ENCODE measurements around the gene MAP3K12. TPM values are rescaled to one million over a fixed set of nuclear protein-coding genes. Genes with fewer than 3 reads are reported as not detected.

MAP3K12 gene
- total RNA-seq, 1 donor from 2014 or later: 11.1 TPM

- Histone ChIP-seq H3K27ac (ENCODE audit: low read depth, low read length) (no peak overlapping the region), H3K79me2 (ENCODE audit: insufficient read depth, low read length) (peaks cover 76% of the 10 kb centered on the region), H4K20me1 (ENCODE audit: insufficient read depth, low read length) (peaks cover 71% of the 10 kb centered on the region), H3K9me3 (ENCODE audit: insufficient read depth, low read depth, low read length) (no peaks in the 10 kb centered on the region), H3K4me2 (ENCODE audit: low read length) (peak overlapping the region; percentile 96), H3K36me3 (ENCODE audit: insufficient read depth, low read length) (peaks cover 57% of the 10 kb centered on the region), H2AFZ (ENCODE audit: low read depth, low read length) (no peak overlapping the region), H3K4me1 (ENCODE audit: insufficient read depth, low read length) (peaks cover 10% of the 10 kb centered on the region), H3K27me3 (ENCODE audit: insufficient read depth, low read length) (no peaks in the 10 kb centered on the region), H3K4me3 (ENCODE audit: insufficient read depth, low read depth, low read length) (peak overlapping the region; percentile 100), H3K9ac (ENCODE audit: low read length) (peak overlapping the region; percentile 99)
- Mint-ChIP-seq H3K9me3 (ENCODE audit: unreplicated experiment) (no peaks in the 10 kb centered on the region), H3K27me3 (ENCODE audit: low read depth, unreplicated experiment) (no peaks in the 10 kb centered on the region), H3K36me3 (ENCODE audit: low read depth, unreplicated experiment) (peaks cover 12% of the 10 kb centered on the region), H3K4me1 (ENCODE audit: low read depth, unreplicated experiment) (peaks cover 9% of the 10 kb centered on the region), H3K4me3 (ENCODE audit: unreplicated experiment) (peak overlapping the region; percentile 98), H3K27ac (ENCODE audit: unreplicated experiment) (no peak overlapping the region)
- FAIRE-seq (no peak), DNase-seq (ENCODE audit: low read depth) (no peak)
- TF ChIP-seq EZH2 (IDR thresholded peaks at IDR 0.05; ENCODE audit: insufficient read depth, low read length) (no peak), CTCF (IDR thresholded peaks at IDR 0.05; ENCODE audit: insufficient read depth, low read depth, low read length) (no peak)
Observed at GRCh38 chr12:53454707-53455106, 44.6 kb downstream of the MAP3K12 start.

- Histone ChIP-seq H3K27ac (ENCODE audit: low read depth, low read length) (no peak overlapping the region), H3K27me3 (ENCODE audit: insufficient read depth, low read length) (no peaks in the 10 kb centered on the region), H3K4me1 (ENCODE audit: insufficient read depth, low read length) (peaks cover 10% of the 10 kb centered on the region), H3K9ac (ENCODE audit: low read length) (peak overlapping the region; percentile 99), H3K4me2 (ENCODE audit: low read length) (peak overlapping the region; percentile 96), H3K9me3 (ENCODE audit: insufficient read depth, low read depth, low read length) (no peaks in the 10 kb centered on the region), H2AFZ (ENCODE audit: low read depth, low read length) (no peak overlapping the region), H3K36me3 (ENCODE audit: insufficient read depth, low read length) (peaks cover 51% of the 10 kb centered on the region), H3K4me3 (ENCODE audit: insufficient read depth, low read depth, low read length) (peak overlapping the region; percentile 100), H4K20me1 (ENCODE audit: insufficient read depth, low read length) (peaks cover 65% of the 10 kb centered on the region), H3K79me2 (ENCODE audit: insufficient read depth, low read length) (peaks cover 70% of the 10 kb centered on the region)
- no peaks in the 10 kb centered on the region for H3K9me3 Mint-ChIP-seq (ENCODE audit: unreplicated experiment)
- FAIRE-seq (no peak), DNase-seq (ENCODE audit: low read depth) (no peak)
- TF ChIP-seq CTCF (IDR thresholded peaks at IDR 0.05; ENCODE audit: insufficient read depth, low read depth, low read length) (no peak), EZH2 (IDR thresholded peaks at IDR 0.05; ENCODE audit: insufficient read depth, low read length) (no peak)
- peaks cover 8% of the 10 kb centered on the region for H3K4me1 Mint-ChIP-seq (ENCODE audit: low read depth, unreplicated experiment)
- H3K27ac Mint-ChIP-seq (ENCODE audit: unreplicated experiment): peak overlapping the region; percentile 72
- peaks cover 10% of the 10 kb centered on the region for H3K36me3 Mint-ChIP-seq (ENCODE audit: low read depth, unreplicated experiment)
- no peaks in the 10 kb centered on the region for H3K27me3 Mint-ChIP-seq (ENCODE audit: low read depth, unreplicated experiment)
- H3K4me3 Mint-ChIP-seq (ENCODE audit: unreplicated experiment): peak overlapping the region; percentile 98
Observed at GRCh38 chr12:53453953-53454640, 45.2 kb downstream of the MAP3K12 start.
